ENCODE measurements around the gene ABCC9.
A peak's percentile ranks its signal among the peaks of the same experiment; 100 is the strongest.
"Not testable (repeated sequence)": the region's sequence is repeated elsewhere in the genome, so short reads cannot be mapped to it uniquely, and the experiment has no call there.

Gene ABCC9

GRCh38 chr12:21813751-21814150, 127.5 kb downstream of the ABCC9 start:
- DNase-seq: no peak

GRCh38 chr12:21813125-21813524, 128.1 kb downstream of the ABCC9 start:
- DNase-seq: no peak

- not testable (repeated sequence) for DNase-seq
Observed at GRCh38 chr12:21812340-21812739, 128.9 kb downstream of the ABCC9 start.

DNA sequence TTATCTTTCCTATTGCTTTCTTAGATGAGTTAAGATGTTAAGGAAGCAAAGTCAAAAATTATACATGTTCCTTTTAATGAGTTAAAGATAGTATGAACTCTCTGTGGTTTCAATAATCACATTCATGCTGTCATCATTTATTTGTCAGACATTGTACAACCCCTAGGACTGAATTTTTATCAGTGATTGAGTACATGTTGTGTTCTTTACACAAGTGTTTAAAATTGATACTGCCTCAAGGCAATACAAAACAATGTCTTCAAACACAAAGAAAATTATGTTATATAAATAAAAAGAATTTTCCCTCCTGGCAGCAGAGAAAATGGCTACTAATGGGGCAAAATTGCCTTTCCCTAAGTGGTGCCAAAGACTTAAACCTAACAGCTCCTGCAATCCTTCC, 132.1 kb downstream of the ABCC9 start:
- no peak for DNase-seq

- no peak for DNase-seq
Observed at GRCh38 chr12:21806255-21806654, 135.0 kb downstream of the ABCC9 start.

GRCh38 chr12:21801522-21802288, 139.5 kb downstream of the ABCC9 start:
- no peak for DNase-seq

DNA sequence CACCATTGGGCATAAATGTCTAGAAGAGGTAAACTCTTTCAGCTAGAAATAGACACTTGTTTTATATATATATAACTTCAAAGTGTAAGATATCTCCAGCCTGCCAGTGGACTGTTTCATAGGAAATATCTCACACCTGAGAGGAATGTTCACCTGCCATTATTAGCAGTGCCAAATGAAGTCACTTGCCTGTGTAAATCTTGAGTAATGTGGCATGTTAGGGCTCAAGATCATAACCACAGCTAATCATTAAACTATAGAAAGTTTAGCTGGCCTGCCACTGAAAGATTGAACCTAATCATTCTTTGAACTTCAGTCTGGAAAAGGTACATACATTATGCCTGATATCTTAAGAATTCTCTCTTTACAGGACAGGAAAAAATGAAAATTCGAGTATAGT, 141.2 kb downstream of the ABCC9 start:
- DNase-seq: no peak

GRCh38 chr12:21797539-21797938, 143.7 kb downstream of the ABCC9 start:
- no peak for DNase-seq

- DNase-seq: no peak
Observed at GRCh38 chr12:21795648-21796328, 145.4 kb downstream of the ABCC9 start.

- DNase-seq: not testable (repeated sequence)
Observed at GRCh38 chr12:21794807-21795595, 146.2 kb downstream of the ABCC9 start.

DNA sequence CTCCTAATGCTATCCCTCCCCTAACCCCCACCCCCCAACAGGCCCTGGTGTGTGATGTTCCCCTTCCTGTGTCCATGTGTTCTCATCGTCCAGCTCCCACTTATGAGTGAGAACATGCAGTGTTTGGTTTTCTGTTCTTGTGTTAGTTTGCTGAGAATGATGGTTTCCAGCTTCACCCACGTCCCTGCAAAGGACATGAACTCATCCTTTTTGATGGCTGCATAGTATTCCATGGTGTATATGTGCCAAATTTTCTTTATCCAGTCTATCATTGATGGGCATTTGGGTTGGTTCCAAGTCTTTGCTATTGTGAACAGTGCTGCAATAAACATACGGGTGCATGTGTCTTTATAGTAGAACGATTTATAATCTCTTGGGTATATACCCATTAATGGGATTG, 151.5 kb downstream of the ABCC9 start:
- not testable (repeated sequence) for DNase-seq

DNA sequence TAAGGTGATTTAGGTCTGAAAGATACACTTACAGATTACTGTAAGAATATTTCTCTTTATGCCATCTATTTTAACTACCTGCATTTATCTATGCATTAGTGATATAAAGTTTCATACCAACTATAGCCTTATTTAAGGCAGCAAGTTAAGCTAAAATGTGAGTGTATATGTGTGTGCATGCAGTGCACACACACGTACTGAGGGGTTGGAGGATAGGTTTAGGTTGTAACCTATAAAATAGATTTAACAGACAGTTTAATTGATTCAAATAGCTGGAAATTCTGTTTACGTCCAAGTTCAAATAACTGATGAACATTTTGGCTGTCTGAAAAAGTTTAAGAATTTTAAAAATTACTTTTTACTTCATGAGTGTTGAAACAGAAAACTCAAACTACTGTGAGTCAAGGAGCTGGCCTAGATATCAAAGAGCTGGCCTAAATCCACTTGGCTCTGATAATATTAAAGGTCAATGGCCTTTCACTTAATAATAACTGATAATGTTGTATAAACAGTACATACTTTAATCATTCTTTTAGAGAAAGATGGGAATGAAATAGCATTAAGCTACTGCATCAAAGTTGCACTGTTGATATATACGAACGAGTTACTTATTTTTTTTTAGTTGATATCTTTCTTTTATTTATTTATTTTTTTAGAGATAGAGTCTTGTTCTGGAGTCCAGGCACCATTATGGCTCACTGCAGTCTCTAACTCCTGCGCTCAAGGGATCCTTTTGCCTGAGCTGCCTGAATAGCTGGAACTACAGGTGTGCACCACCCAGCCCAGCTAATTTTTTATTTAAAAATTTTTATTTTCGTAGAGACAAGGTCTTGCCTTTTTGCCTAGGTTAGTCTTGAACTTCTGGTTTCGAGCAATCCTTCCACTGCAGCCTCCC, 152.9 kb downstream of the ABCC9 start:
- DNase-seq: no peak

GRCh38 chr12:21786041-21786531, 155.1 kb downstream of the ABCC9 start:
- no peak for DNase-seq

- DNase-seq: not testable (repeated sequence)
Observed at GRCh38 chr12:21782723-21783122, 158.5 kb downstream of the ABCC9 start.

GRCh38 chr12:21780786-21781185, 160.4 kb downstream of the ABCC9 start:
- DNase-seq: no peak

GRCh38 chr12:21776175-21776574, 165.1 kb downstream of the ABCC9 start:
- no peak for DNase-seq

DNA sequence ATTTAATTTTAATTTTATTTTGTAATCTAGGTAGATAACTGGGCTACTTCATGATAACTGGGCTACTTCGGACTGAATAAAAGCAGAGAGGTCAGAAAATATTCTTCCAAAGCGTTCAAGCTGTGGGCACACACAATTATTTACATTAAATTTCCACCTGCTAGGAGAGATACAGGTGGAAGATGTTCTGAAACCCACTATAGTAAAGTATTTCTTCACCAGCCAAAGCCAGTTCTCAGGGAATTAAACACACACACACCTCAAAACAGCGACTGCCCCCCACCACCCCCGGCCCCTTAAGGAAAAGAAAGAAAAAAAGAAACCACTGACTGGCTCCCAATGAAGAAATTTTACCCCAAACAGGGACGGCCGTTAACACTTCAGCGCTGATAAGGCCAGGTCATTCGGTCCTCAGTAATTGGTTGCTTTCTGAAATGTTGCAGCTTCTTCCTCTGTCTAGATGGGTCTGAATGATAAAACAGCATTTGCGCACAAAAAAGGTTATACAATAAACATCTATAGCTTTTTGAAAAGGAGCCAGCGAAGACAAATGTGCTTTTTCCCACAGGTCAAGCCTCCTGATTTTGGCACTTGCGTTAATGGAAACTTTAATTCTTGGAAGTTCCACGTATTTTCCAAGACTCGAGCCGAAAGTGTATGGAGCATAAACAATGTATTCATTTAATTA, 165.9 kb downstream of the ABCC9 start:
- no peak for DNase-seq

- DNase-seq: peak; percentile 21 to 22
Observed at GRCh38 chr12:21774358-21775132, 166.7 kb downstream of the ABCC9 start, which contains the start of gene KCNJ8. Gene KCNJ8, minus strand, starts transcription at chr12:21774706. Its CDS starts 1,090 bp downstream, at chr12:21773616.

DNA sequence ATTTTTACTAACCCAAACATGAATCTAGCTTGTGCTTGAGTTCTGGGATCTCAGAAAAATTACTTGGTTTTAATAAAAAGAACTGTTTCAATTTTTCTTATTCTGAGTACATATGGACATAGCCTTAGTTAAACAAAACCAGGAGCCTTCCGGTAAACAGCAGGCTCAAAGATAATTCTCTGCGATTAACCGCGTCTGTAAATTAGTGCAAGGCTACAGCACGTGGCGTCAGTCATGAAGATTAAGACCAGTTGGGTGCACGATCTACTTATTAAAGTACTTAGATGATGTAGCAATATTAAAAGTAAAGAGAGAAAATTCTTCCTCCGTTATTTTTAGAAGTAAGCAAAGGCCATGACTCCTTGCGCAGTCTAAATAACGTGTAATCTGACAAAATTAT, 167.4 kb downstream of the ABCC9 start:
- no peak for DNase-seq

DNA sequence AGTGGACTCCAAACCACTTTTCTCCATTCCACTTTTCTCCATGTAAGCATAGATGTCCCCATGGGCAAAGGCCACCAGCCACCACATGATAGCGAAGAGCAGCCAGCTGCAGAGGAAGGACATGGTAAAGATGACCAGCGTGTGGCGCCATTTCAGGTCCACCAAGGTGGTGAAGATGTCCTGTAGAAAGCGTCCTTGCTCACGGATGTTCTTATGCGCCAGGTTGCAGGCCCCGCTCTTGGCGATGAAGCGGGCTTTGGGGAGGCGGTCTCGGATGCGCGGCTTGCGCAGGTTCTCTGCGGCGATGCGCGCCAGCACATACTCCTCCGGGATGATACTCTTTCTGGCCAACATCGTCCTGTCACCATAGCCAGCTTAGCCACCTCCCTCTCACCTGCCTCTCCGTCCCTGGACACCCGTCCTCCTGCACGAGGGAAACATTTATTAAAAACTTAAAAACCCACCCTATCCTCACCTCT, 167.9 kb downstream of the ABCC9 start:
- peak; percentile 20 to 32 for DNase-seq

GRCh38 chr12:21771311-21771710, 169.9 kb downstream of the ABCC9 start:
- DNase-seq: no peak

All from activated T-cell treated with anti-CD3 and anti-CD28 coated beads, Interleukin-2, amount 50 U/mL, for 48 hours (primary cell).